Vagina (tissue), 2 donors: ENCODE data around the gene MFSD6.

ENCODE experiments used
- POLR2A ChIP-seq, 2 donors: fragments of 450-650 bp; IDR thresholded peaks; one replicate each; pipeline ENCODE4 v1.6.1; 2017; ENCODE audit warnings: antibody characterized with exemption in 2 of 2, mild to moderate bottlenecking in 2 of 2, moderate library complexity in 2 of 2
- POLR2AphosphoS5 ChIP-seq, 2 donors: sonication (generic); formaldehyde crosslinking; IDR thresholded peaks; one replicate each; pipeline ENCODE4 v1.9.0; 2017; ENCODE audit warnings: antibody characterized with exemption in 2 of 2, mild to moderate bottlenecking in 2 of 2, low read depth in 1 of 2; ENCODE audit not compliant: insufficient read depth in 1 of 2
- TF ChIP-seq, protein P1 (sequence below), 3 experiments: fragments of 450-650 bp in 2 of 3; fragments of 200-600 bp in 1 of 3; sonication (generic) in 1 of 3; IDR thresholded peaks; one replicate each; pipeline ENCODE4 v1.5.1; 2017 to 2019; ENCODE audit warnings: antibody characterized with exemption in 3 of 3, mild to moderate bottlenecking in 2 of 3, moderate library complexity in 2 of 3

DNA sequence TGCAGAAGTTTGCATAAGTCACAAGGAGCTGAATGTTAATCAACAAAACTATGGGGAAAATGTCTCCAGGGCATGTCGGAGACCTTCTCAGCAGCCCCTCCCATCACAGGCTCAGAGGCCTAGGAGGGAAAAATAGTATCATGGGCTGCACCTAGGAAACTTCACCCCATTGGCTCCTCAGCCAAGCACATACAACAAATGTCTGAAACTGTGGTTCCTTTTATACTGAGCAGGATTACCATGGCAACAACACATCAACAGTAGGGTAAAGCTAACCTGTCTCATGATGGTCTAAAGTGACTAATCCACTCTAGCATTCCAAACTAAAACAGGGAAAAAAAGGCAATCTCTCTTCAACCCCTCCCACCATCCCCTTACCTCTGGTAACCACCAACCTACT lies 129.6 kb downstream of the MFSD6 start:
- TF ChIP-seq, protein P1, sequence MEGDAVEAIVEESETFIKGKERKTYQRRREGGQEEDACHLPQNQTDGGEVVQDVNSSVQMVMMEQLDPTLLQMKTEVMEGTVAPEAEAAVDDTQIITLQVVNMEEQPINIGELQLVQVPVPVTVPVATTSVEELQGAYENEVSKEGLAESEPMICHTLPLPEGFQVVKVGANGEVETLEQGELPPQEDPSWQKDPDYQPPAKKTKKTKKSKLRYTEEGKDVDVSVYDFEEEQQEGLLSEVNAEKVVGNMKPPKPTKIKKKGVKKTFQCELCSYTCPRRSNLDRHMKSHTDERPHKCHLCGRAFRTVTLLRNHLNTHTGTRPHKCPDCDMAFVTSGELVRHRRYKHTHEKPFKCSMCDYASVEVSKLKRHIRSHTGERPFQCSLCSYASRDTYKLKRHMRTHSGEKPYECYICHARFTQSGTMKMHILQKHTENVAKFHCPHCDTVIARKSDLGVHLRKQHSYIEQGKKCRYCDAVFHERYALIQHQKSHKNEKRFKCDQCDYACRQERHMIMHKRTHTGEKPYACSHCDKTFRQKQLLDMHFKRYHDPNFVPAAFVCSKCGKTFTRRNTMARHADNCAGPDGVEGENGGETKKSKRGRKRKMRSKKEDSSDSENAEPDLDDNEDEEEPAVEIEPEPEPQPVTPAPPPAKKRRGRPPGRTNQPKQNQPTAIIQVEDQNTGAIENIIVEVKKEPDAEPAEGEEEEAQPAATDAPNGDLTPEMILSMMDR (IDR thresholded peaks at IDR 0.05): no peak
- no peak for TF ChIP-seq POLR2AphosphoS5 (IDR thresholded peaks at IDR 0.05; ENCODE audit: insufficient read depth in 1 of 2, low read depth in 1 of 2)
- no peak for TF ChIP-seq POLR2A (IDR thresholded peaks at IDR 0.05)
